ENCODE results near the gene SLC4A3. TPM values are rescaled to one million over a fixed set of nuclear protein-coding genes. Genes with fewer than 3 reads are reported as not detected.

Gene SLC4A3
- total RNA-seq, 1 donor from 2014 or later, result 2.1 TPM

GRCh38 chr2:219624565-219624964 is 2.9 kb upstream of the SLC4A3 start:
- no peak overlapping the region for H3K4me3 Mint-ChIP-seq (ENCODE audit: unreplicated experiment)
- peaks cover 3% of the 10 kb centered on the region for H3K36me3 Mint-ChIP-seq (ENCODE audit: low read depth, unreplicated experiment)
- H3K4me1 Mint-ChIP-seq (ENCODE audit: unreplicated experiment), result no peaks in the 10 kb centered on the region
- DNase-seq (ENCODE audit: low spot score), result no peak
- no peaks in the 10 kb centered on the region for H3K9me3 Mint-ChIP-seq (ENCODE audit: unreplicated experiment)
- peaks cover 10% of the 10 kb centered on the region for H3K27me3 Mint-ChIP-seq (ENCODE audit: unreplicated experiment)
- no peak overlapping the region for H3K27ac Mint-ChIP-seq (ENCODE audit: unreplicated experiment)
- TF ChIP-seq, protein P1, sequence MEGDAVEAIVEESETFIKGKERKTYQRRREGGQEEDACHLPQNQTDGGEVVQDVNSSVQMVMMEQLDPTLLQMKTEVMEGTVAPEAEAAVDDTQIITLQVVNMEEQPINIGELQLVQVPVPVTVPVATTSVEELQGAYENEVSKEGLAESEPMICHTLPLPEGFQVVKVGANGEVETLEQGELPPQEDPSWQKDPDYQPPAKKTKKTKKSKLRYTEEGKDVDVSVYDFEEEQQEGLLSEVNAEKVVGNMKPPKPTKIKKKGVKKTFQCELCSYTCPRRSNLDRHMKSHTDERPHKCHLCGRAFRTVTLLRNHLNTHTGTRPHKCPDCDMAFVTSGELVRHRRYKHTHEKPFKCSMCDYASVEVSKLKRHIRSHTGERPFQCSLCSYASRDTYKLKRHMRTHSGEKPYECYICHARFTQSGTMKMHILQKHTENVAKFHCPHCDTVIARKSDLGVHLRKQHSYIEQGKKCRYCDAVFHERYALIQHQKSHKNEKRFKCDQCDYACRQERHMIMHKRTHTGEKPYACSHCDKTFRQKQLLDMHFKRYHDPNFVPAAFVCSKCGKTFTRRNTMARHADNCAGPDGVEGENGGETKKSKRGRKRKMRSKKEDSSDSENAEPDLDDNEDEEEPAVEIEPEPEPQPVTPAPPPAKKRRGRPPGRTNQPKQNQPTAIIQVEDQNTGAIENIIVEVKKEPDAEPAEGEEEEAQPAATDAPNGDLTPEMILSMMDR (IDR thresholded peaks at IDR 0.05; ENCODE audit: unreplicated experiment), result no peak

DNA sequence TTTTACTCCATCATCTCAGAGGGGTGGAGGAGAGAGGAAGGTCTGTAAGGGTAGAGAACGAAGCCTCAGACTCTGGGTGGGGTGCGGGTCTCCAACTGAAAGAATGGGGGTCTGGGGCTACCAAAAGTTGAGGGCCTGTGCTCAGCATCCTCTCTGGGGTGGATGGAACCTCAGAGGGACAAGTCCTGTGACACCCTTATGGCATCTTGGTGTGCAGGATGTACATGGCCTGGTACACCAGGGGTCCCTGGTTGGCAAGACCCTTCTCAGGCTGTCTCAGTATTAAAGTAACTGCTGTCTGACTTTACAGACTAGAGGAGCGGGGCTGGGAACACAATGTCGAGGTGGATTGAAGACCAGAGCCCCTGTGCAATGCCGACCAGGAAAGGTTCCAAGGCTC is 2.3 kb upstream of the SLC4A3 start:
- no peak overlapping the region for H3K4me3 Mint-ChIP-seq (ENCODE audit: unreplicated experiment)
- TF ChIP-seq, protein P1 (IDR thresholded peaks at IDR 0.05; ENCODE audit: unreplicated experiment), result no peak
- H3K4me1 Mint-ChIP-seq (ENCODE audit: unreplicated experiment), result no peaks in the 10 kb centered on the region
- H3K9me3 Mint-ChIP-seq (ENCODE audit: unreplicated experiment), result no peaks in the 10 kb centered on the region
- no peak for DNase-seq (ENCODE audit: low spot score)
- H3K27me3 Mint-ChIP-seq (ENCODE audit: unreplicated experiment), result peaks cover 10% of the 10 kb centered on the region
- H3K27ac Mint-ChIP-seq (ENCODE audit: unreplicated experiment), result no peak overlapping the region
- H3K36me3 Mint-ChIP-seq (ENCODE audit: low read depth, unreplicated experiment), result peaks cover 3% of the 10 kb centered on the region

GRCh38 chr2:219626540-219626939 is 890 bp upstream of the SLC4A3 start:
- H3K4me3 Mint-ChIP-seq (ENCODE audit: unreplicated experiment), result peak overlapping the region; percentile 62
- peaks cover 3% of the 10 kb centered on the region for H3K36me3 Mint-ChIP-seq (ENCODE audit: low read depth, unreplicated experiment)
- no peak overlapping the region for H3K27ac Mint-ChIP-seq (ENCODE audit: unreplicated experiment)

GRCh38 chr2:219628235-219628985 is 980 bp downstream of the SLC4A3 start:
- peaks cover 3% of the 10 kb centered on the region for H3K36me3 Mint-ChIP-seq (ENCODE audit: low read depth, unreplicated experiment)

More at GRCh38 chr2:219626540-219626939, 890 bp upstream of the SLC4A3 start:
- Mint-ChIP-seq H3K4me1 (ENCODE audit: unreplicated experiment) (no peaks in the 10 kb centered on the region), H3K9me3 (ENCODE audit: unreplicated experiment) (no peaks in the 10 kb centered on the region), H3K27me3 (ENCODE audit: unreplicated experiment) (peaks cover 14% of the 10 kb centered on the region)
- no peak for DNase-seq (ENCODE audit: low spot score)
- TF ChIP-seq, protein P1 (IDR thresholded peaks at IDR 0.05; ENCODE audit: unreplicated experiment), result no peak

More at GRCh38 chr2:219628235-219628985, 980 bp downstream of the SLC4A3 start:
- Mint-ChIP-seq H3K27ac (ENCODE audit: unreplicated experiment) (no peak overlapping the region), H3K4me3 (ENCODE audit: unreplicated experiment) (no peak overlapping the region), H3K9me3 (ENCODE audit: unreplicated experiment) (no peaks in the 10 kb centered on the region), H3K4me1 (ENCODE audit: unreplicated experiment) (no peaks in the 10 kb centered on the region), H3K27me3 (ENCODE audit: unreplicated experiment) (peaks cover 14% of the 10 kb centered on the region)
- TF ChIP-seq, protein P1 (IDR thresholded peaks at IDR 0.05; ENCODE audit: unreplicated experiment), result no peak
- DNase-seq (ENCODE audit: low spot score), result no peak
